ENCODE data around the gene DNAJB4.

DNA sequence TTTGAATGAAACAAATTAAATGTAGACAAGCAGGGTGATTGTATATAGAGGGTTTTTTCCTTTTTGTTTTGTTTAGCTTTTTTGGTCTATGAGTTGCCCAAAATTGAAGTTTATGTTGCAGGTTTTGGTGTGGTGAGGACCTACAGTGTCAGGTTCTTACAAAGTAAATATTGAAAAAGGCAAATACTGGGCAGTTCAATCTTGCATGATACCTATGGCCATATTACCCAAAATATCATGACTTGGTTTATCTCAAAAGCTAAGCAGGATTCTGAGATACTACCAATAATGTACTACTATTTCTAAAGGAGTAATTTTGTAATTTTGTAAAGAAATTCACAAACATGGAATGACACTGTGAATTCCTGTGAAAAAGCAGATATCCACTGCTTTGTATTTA, 1.8 kb downstream of the DNAJB4 start:
- TF ChIP-seq, protein P1, sequence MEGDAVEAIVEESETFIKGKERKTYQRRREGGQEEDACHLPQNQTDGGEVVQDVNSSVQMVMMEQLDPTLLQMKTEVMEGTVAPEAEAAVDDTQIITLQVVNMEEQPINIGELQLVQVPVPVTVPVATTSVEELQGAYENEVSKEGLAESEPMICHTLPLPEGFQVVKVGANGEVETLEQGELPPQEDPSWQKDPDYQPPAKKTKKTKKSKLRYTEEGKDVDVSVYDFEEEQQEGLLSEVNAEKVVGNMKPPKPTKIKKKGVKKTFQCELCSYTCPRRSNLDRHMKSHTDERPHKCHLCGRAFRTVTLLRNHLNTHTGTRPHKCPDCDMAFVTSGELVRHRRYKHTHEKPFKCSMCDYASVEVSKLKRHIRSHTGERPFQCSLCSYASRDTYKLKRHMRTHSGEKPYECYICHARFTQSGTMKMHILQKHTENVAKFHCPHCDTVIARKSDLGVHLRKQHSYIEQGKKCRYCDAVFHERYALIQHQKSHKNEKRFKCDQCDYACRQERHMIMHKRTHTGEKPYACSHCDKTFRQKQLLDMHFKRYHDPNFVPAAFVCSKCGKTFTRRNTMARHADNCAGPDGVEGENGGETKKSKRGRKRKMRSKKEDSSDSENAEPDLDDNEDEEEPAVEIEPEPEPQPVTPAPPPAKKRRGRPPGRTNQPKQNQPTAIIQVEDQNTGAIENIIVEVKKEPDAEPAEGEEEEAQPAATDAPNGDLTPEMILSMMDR (IDR thresholded peaks at IDR 0.05; ENCODE audit: poor library complexity): no peak
- TF ChIP-seq EZH2 (IDR thresholded peaks at IDR 0.05; ENCODE audit: borderline replicate concordance): no peak
